Mucosa of rectum (tissue), 2 donors: Measurements from ENCODE around the gene LYZL1.
"Not testable (repeated sequence)": the region's sequence is repeated elsewhere in the genome, so short reads cannot be mapped to it uniquely, and the experiment has no call there.

Experiments used
- H3K27ac ChIP-seq, 2 donors: one replicate each; pipeline ENCODE4 v1.7.0; 2013; ENCODE audit warnings: inconsistent platforms in 2 of 2, low read depth in 2 of 2, low read length in 2 of 2
- H3K27me3 ChIP-seq, 2 donors: one replicate each; pipeline ENCODE4 v1.7.0; 2013; ENCODE audit warnings: low read length in 2 of 2; ENCODE audit not compliant: control insufficient read depth in 2 of 2, insufficient read depth in 2 of 2
- H3K36me3 ChIP-seq, 2 donors: one replicate each; pipeline ENCODE4 v1.7.0; 2013; ENCODE audit warnings: low read length in 2 of 2; ENCODE audit not compliant: control insufficient read depth in 2 of 2, insufficient read depth in 2 of 2
- H3K4me1 ChIP-seq, 2 donors: one replicate each; pipeline ENCODE4 v1.7.0; 2013; ENCODE audit warnings: low read length in 2 of 2, mild to moderate bottlenecking in 1 of 2; ENCODE audit not compliant: control insufficient read depth in 2 of 2, insufficient read depth in 2 of 2
- H3K4me3 ChIP-seq, 2 donors: one replicate each; pipeline ENCODE4 v1.7.0; 2013; ENCODE audit warnings: low read length in 2 of 2
- H3K9ac ChIP-seq, 2 donors: one replicate each; pipeline ENCODE4 v1.7.0; 2013; ENCODE audit warnings: low read length in 2 of 2, low read depth in 1 of 2, mild to moderate bottlenecking in 1 of 2
- H3K9me3 ChIP-seq, 2 donors: one replicate each; pipeline ENCODE4 v1.7.0; 2013; ENCODE audit warnings: low read length in 2 of 2; ENCODE audit not compliant: control insufficient read depth in 2 of 2
- donor health status: healthy.
- donor health status: Normal muscosa, but diverticular disease.

The LYZL1 gene

DNA sequence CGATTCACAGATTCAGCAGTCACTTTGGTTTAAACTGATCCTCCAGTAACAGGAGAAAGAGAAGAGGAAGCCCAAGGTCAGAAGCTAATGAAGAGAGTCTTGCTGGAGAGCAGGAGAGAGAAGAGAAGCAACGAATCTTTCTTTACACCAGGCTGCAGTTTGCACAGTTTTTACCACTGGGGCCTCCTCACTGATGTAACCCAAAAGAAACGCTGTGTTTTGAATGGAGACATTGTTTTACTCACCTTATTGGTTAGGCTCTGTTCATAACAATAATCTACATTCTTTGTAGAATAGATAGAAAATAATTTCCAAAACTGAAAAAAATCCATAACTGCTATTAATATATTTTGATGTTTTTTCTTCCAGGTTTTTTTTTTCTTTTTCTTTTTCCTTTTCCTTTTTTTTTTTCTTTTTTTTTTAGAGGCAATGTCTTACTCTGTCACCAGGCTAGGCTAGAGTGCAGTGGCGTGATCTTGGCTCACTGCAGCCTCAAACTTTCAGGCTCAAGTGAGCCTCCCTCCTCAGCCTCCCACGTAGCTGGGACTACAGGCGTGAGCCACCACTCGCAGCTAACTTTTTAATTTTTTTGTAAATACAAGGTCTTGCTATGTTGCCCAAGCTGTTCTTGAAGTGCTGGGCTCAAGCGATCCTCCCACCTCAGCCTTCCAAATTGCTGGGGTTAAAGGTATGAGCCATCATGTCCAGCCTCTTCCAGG is 27.6 kb downstream of the LYZL1 start:
- no peak overlapping the region for H3K9ac ChIP-seq
- H3K27ac ChIP-seq = no peak overlapping the region
- H3K36me3 ChIP-seq = no peaks in the 10 kb centered on the region
- no peaks in the 10 kb centered on the region for H3K4me1 ChIP-seq
- peaks cover 0 to 4% of the 10 kb centered on the region in 2 donors for H3K27me3 ChIP-seq
- no peaks in the 10 kb centered on the region for H3K9me3 ChIP-seq
- H3K4me3 ChIP-seq = no peak overlapping the region

DNA sequence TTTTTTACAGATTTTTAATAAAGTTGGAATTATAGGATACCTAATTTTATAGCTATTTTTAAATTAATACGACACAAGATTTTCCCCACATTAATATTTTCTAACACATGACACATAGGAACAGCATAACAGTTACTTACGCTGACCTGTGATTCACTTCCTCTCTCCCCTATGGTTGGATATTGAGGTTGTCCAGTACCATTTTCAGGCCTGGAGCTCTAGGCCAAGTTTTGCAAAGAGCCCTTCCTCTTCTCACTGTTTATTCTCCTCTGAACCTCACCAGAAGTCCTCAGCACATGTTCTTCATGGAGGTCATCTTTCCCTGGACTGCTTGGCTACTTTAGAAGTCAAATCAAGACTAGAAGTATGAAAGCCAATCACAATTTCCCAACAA is 28.2 kb downstream of the LYZL1 start:
- peaks cover 0 to 4% of the 10 kb centered on the region in 2 donors for H3K27me3 ChIP-seq
- H3K4me1 ChIP-seq = no peaks in the 10 kb centered on the region
- H3K4me3 ChIP-seq = no peak overlapping the region
- no peaks in the 10 kb centered on the region for H3K36me3 ChIP-seq
- H3K9me3 ChIP-seq = no peaks in the 10 kb centered on the region
- H3K27ac ChIP-seq = no peak overlapping the region
- no peak overlapping the region for H3K9ac ChIP-seq

DNA sequence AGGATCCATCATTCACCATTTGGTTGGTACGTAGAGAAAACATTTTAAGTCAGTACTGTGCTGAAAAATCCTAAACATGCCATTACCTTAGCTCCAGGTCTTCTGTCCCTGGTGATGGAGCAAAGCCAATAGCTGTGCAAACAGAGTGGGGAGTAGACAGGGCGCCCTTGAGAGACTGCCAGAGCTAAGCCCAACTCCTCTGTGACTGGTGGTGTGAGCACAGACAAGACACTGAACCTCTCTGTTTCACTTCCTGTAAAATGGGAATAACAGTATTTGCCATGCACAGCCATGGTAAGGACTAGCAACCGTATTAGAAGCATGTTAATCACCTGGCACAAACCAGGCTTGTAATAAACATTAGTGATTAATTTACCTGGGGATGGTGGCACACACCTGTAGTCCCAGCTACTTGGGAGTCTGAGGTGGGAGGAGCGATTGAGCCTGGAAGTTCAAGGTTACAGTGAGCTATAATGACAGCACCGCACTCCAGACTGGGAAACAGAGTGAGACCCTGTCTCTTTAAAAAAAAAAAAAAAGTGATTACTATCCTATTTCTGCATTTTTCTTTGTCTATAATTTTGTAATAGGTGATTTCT is 28.7 kb downstream of the LYZL1 start:
- H3K4me1 ChIP-seq = no peaks in the 10 kb centered on the region
- H3K4me3 ChIP-seq = no peak overlapping the region
- no peaks in the 10 kb centered on the region for H3K36me3 ChIP-seq
- no peaks in the 10 kb centered on the region for H3K9me3 ChIP-seq
- H3K9ac ChIP-seq = no peak overlapping the region
- H3K27me3 ChIP-seq = peaks cover 0 to 4% of the 10 kb centered on the region in 2 donors
- H3K27ac ChIP-seq = no peak overlapping the region

DNA sequence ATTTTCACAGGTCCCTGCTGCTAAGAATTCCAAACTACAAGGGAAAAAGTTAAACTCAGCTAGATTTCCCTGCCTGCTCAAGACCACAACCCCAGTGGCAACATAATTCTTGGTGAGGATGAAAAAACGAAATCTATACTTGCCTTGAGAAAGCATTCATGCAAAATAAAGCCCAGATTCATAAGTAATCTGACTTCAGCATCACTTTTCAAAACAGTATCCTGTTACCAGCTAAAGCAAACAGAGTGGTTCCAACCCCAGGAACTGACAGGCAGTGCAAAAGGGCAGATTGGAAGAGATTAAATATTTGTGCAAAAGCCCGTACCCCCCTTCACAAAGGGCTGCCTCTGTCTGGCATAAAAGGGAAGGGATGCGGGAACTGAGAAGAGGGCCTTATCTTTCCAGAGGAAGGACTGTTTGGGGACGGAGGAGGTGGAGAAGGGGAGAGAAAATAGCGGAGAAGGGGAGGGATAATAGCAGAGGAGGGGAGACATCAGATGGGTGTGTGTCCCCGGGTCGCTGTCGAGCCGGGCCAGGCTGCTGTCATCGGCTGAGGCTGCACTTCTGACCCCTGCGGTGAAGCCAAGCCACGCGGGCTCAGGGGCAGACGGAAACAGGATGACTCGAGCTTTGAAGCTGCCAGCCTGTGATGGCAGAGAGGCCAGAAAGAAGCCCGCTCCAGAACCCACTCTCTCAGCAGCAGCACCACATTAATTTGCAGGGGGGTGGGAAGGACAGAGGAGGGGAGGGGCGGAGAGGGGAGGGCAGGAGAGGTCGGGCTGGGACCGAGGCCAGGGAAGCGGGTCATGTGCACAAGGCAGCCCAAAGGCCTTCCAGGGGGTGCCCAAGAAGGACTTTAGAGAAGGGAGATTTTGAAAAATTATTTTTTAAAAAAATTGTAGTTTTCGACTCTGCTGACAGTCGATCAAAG is 29.5 kb downstream of the LYZL1 start:
- not testable (repeated sequence) for H3K36me3 ChIP-seq, H3K4me3 ChIP-seq, H3K27me3 ChIP-seq, H3K4me1 ChIP-seq, H3K9ac ChIP-seq, H3K9me3 ChIP-seq, H3K27ac ChIP-seq

DNA sequence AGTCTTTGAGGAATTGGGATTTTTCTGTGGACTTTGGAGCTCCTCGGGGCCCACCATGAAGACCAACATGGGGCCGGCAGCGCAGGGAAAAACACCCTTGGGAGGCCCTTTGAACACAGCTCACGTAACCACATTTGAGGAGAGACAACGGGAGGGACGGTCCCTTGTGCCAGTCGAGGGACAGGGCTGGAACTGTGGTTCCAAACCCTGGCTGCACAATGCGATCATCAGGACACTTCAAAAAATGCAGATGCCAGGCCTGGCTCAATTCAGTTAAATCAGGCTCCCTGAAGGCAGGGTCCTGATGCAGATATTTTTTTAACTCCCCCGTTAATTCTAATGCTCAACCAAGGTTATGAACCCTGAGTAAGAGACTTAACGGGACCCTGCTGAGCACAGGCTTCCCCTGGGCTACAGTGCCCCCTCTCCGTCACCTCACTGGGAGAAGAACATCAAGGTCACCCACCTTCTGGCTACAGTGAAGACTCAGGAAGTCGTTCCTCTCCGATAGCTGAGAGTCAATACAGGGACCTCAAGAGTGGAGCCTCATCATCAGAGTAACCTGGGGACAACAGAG is 30.4 kb downstream of the LYZL1 start:
- H3K27ac ChIP-seq = no peak overlapping the region

DNA sequence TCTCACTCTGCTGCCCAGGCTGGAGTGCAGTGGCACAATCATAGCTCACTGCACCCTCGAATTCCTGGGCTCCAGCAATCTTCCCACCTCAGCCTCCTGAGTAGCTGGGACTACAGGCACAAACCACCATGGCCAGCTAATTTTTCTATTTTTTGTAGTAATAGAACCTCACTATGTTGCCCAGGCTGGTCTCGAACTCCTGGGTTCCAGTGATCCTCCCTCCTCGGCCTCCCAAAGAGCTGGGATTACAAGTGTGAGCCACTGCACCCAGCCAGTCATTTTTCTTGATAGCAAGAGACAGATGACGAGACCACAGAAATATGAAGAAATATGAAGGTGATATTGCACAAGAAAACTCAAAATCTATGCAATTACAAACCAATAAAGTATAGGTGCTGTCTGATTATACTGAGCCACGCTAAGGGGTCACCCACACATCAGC is 31.8 kb downstream of the LYZL1 start:
- not testable (repeated sequence) for H3K9me3 ChIP-seq, H3K27me3 ChIP-seq, H3K36me3 ChIP-seq, H3K27ac ChIP-seq, H3K4me3 ChIP-seq, H3K4me1 ChIP-seq, H3K9ac ChIP-seq

More for the DNA sequence above, 30.4 kb downstream of the LYZL1 start:
- H3K36me3 ChIP-seq = no peaks in the 10 kb centered on the region
- peaks cover 0 to 4% of the 10 kb centered on the region in 2 donors for H3K27me3 ChIP-seq
- no peaks in the 10 kb centered on the region for H3K4me1 ChIP-seq
- H3K4me3 ChIP-seq = no peak overlapping the region
- no peak overlapping the region for H3K9ac ChIP-seq
- H3K9me3 ChIP-seq = no peaks in the 10 kb centered on the region

DNA sequence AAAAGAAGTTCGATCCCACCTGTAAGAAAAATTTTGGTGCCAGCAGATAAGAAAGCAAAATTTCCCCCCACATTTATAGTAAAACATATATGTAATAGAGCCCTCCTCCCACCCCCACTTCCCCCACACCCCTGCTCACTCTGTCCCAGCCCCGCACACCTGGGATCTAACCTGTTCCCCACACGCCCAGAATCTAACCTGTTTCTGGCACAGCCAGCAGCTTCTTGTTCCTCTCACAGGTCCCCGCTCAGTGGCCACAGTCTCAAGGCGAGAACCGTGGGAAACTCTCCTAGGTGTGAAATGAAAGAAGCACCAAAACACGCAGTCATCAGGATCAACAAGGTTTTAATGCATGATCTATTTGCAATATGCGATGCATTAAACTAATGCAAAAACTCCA is 32.8 kb downstream of the LYZL1 start:
- no peak overlapping the region for H3K27ac ChIP-seq
- H3K9ac ChIP-seq = no peak overlapping the region
- no peaks in the 10 kb centered on the region for H3K9me3 ChIP-seq
- no peaks in the 10 kb centered on the region for H3K4me1 ChIP-seq
- peaks cover 0 to 4% of the 10 kb centered on the region in 2 donors for H3K27me3 ChIP-seq
- no peaks in the 10 kb centered on the region for H3K36me3 ChIP-seq
- H3K4me3 ChIP-seq = no peak overlapping the region

DNA sequence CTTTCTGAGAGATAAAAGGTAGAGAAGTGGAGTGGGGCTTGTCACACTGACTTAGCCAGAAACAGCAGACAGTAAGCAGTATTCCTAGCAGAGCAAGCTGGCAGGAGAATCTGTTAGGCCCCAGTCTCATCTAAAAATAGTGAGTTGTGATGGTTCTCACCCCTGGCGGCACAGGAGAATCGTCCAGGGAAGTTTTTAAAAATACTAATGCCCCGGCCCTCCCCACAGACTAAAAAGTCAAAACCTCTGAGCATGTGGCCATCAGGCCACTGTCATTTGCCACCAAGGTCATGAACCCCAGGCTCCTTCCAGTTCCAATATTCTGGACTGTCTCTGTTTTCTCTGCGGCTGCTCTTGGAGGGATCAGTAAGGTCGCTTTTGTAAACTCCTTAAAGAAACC is 34.0 kb downstream of the LYZL1 start:
- Histone ChIP-seq H3K9ac (no peak overlapping the region), H3K27ac (no peak overlapping the region), H3K9me3 (no peaks in the 10 kb centered on the region), H3K27me3 (peaks cover 0 to 4% of the 10 kb centered on the region in 2 donors), H3K36me3 (no peaks in the 10 kb centered on the region), H3K4me3 (no peak overlapping the region), H3K4me1 (no peaks in the 10 kb centered on the region)

DNA sequence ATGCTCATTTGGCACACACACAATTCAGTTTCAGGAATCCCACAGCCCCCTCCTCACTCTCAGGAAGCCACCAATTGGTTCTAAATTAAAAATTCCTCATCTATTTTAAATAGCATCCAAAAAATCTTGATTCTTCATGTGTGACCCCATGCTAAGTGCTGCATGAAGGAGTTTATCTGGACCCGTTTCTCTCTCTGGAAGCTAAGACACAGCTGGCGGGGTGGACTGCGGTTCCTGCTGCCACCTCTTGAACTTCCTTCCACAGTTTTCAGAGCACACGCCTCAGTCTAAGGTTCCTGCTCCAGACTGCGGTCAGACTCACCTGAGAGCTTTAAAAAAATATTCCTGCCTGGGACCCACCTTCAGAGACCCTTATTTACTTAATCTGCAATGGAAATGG is 34.5 kb downstream of the LYZL1 start:
- no peaks in the 10 kb centered on the region for H3K4me1 ChIP-seq
- no peak overlapping the region for H3K4me3 ChIP-seq
- no peak overlapping the region for H3K9ac ChIP-seq
- no peaks in the 10 kb centered on the region for H3K36me3 ChIP-seq
- H3K27ac ChIP-seq = no peak overlapping the region
- H3K9me3 ChIP-seq = no peaks in the 10 kb centered on the region
- H3K27me3 ChIP-seq = peaks cover 0 to 4% of the 10 kb centered on the region in 2 donors
